GM18517 (cell line): ENCODE measurements around the gene ARHGEF11.

ENCODE experiments used
- ATAC-seq: cut with Tn5 transposase; IDR thresholded peaks from one replicate; pipeline ENCODE4 v1.9.1; 2021; ENCODE audit warnings: mild to moderate bottlenecking, moderate library complexity; ENCODE audit not compliant: unreplicated experiment

The ARHGEF11 gene

GRCh38 chr1:156957634-156958033, 87.9 kb downstream of the ARHGEF11 start:
- no peak for ATAC-seq

GRCh38 chr1:156956333-156956732, 89.2 kb downstream of the ARHGEF11 start:
- ATAC-seq = no peak

GRCh38 chr1:156953571-156953970, 92.0 kb downstream of the ARHGEF11 start:
- no peak for ATAC-seq

- no peak for ATAC-seq
Observed at GRCh38 chr1:156951371-156951770, 94.2 kb downstream of the ARHGEF11 start.

DNA sequence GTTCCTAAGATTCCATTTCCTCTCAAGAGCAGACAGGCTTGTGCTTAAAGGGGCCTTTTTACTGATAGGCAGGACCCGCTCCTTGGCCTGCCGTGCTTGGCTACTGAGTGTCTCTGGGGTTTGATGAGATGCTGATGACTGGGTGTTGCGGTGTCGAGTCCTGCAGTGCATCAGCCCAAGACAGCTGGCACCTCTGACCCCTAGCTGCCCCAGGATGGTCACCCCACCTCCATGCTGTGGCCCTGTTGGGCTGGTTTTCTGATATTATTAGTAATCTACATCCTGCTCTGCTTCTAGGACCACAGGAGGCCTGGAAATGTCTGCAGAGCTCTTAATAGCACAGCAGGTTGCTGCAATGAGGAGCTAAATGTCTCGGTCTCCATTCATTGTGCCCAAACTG, 96.4 kb downstream of the ARHGEF11 start:
- ATAC-seq = no peak

DNA sequence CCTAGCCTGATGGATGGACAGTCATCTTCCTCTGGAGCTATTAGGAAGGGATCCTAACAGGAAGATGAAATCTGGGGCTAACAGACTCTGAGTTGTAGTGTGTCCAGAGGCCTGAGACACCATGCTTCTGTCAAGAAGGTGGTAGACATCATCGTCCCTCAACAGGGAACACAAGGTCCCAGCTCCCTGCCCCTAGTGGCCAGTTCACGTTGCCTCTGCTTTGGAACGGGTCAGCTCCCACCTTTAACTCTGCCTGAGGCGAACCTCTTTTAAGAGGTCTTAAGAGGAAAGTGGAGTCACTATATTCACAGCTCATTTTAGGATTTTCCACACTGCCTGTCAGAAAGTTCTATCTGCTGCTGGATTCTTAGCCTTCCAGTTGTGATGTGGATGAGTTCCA, 96.8 kb downstream of the ARHGEF11 start:
- ATAC-seq = no peak

DNA sequence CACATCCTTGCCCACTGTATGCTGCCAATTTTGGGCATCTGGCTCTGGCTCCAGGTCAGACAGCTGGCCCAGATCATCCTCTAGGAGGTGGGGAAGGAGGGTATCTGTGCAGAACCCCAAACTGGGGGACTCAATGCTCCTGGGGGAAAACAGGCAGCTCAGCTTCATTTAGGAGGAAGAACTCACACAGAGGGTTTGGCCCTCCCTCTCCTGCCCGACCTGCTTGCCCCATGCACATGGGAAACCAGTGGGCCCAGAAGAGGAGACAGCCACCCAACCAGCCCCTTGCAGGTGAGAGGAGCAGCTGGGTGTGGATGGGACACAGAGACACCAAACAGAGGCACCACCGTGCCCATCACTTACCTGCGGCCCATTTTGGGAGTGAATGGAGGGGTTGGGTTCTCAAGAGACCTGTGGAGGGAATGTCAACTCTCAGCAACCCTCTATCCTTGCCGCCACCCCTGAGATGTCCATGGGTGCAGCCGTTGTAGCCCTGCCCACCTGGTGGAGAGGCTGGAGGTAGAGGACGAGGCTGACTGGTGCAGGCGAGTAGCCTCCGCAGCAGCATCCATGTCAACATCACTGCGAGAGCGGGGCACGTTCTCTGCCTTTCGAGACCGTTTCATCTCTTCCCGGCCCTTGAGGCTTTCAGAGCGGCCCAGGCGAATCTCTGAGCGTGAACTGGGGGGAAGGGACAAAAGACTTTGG, 97.6 kb downstream of the ARHGEF11 start:
- ATAC-seq = no peak

- ATAC-seq = no peak
Observed at GRCh38 chr1:156947127-156947526, 98.4 kb downstream of the ARHGEF11 start.

DNA sequence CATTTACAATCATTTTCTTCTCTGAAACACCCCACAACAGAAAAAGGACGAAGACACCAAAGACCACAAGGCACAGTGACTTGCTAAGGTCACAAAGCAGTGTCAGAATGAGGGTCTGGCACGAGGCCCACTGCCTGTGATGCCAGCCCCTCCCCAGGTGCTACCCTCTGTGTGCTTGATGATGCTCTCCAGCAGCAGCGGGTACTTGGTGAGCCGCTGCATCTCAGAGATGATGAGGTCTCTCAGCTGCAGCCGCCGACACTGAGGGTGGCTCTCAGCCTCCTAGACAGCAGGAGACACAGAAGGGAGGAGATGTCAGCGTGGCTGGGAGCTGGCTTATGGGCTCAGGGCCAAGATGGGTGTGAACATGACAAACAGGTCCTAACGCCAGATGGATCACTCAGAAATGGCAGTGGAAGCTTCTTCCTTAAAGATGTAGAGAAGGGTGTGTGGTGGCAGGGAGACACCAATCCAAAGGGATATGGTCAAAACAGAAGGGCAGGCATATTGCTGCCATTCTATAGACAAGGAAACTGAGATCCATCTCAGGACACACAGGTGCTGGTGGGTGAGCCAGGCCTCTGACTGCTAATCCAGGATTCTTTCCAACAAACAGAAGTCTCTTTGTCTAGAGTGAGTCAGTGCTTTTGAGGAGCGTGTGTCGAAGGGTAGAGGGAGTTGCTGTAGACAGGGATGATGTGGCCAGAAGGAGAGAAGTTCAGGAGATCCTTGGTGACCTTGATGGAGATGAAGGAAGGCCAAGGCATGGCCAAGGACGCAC, 99.5 kb downstream of the ARHGEF11 start:
- no peak for ATAC-seq

DNA sequence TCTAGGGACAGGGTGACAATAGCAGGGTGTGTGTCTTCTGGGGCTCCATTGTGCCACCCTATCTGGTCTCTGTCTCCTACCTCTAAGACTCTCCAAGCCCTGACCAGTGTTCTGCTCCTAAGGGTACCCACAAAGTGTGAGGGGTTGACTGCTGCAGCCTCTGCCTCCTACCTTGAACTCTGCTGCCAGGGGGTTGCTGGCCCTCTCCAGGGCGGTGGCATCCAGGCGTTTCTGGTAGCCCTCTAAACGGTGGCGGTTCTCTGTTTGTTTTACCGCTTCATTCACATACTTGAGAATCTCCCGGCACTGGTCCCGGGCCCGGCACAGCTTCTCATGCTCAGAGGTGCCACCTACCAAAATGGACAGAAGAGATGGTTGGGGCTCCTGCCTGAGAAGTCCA, 100.7 kb downstream of the ARHGEF11 start:
- ATAC-seq = no peak

DNA sequence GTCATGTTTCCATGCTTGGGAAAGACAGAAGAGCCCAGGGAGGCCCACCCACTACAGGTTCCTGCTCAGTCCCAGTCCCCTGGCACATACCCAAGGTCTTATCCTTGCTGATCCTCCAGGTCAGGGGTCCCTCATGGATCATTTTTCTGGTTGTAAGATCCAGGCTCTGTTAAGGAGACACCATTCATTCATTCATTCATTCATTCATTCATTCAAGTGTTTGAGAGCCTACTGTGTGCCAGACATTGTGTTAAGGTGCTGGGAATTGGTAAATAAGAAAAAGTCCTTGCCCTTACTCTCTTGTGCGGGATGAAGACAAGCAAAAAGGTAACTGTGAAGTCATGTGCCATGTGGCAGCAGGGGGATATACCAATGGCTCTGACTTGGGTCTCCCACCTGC, 101.3 kb downstream of the ARHGEF11 start:
- no peak for ATAC-seq

DNA sequence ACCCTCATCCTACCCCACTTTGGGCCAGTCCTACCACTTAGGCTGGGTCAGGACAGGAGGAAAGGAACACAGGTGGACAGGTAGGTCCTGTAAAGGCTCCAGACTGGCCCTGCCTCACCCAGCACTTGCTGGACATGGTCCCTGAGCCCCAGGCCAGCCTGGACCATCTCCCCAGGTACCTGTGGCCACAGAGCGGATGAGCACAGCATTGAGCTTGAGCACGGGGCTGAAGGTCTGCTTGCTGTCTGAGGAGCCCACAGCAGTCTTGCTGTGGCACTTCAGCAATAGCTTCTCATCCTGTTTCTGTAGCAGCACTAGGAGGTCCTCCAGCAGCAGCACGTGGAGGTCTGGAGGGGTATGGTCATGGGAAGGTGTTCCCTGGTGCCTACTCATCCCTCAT, 101.8 kb downstream of the ARHGEF11 start:
- no peak for ATAC-seq

DNA sequence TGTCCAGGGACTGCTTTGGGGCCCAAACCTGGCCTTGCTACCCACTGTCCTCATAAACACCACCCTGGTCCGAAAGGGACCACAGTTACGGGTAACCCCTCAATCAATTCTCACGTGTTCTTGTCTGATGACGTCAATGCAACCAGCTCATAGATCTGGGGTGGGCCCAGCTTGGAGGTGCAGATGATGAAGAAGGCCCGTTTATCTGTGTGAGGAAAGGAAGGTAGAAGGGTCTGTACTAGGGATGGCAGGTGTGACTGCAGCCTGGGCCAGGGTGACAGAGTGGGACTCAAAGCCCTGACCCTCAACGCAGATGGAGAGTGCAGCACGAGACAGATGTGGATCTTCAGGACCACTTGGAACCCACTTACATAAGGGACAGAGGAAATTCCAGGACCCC, 103.0 kb downstream of the ARHGEF11 start:
- no peak for ATAC-seq

DNA sequence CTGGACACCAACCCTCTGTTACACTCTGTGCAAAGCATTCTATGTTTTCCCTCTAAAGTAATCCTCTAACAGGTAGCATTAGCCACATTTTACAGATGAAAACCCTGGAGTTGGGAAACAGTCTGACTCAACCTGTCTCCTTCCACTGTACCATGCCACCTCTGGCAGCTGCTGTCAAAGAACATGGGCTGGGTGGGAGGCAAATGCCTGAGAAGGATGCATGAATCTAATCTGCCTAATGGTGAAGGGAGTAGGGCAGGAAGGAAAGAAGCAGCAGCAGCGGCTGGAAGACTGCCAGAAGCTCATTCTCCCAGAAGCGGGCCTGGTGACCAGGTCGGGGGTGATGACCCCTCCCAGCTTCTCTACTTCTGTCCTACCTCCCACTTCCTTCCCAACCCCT, 103.4 kb downstream of the ARHGEF11 start:
- no peak for ATAC-seq

DNA sequence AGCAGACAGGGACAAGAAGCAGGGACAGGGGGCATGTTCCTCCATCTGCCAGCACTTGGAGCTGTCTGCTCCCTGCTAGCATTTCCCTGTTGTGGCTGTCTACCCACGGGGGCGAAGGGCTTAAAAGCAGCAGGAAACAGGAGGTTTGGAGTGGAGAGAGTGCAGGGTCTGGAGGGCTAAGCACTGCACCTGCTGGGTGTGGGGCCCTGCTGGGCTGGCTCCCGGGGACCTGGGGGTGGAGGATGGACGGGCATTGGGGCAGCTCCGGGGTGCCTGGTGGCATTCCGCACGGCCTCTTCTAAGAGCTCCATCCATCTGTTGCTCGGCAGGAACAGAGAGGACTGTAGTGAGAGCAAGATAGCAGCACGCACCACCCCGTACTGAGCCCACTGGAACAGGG, 103.9 kb downstream of the ARHGEF11 start:
- no peak for ATAC-seq

GRCh38 chr1:156939786-156940334, 105.7 kb downstream of the ARHGEF11 start:
- ATAC-seq = no peak

DNA sequence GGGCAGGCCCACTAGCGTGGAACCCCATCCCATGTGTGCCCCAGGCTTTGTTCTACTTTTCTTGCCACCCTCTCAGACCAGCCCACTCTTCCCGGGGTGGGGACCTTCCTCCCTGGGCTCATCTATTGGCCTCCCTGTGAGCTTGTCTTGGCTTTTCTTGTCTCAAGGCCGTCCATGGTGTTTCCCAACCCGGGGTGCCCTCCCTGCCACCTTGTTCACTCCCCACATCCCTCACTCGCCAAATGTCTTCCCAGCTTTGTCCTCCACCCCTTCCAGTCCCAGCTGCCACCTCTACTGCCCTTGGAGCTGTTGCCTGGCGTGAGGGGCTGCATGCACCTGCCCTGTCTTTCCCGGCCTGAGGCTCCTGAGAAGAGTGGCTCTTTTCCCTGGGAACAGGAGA, 106.7 kb downstream of the ARHGEF11 start:
- ATAC-seq = no peak

GRCh38 chr1:156937883-156938282, 107.7 kb downstream of the ARHGEF11 start:
- no peak for ATAC-seq

DNA sequence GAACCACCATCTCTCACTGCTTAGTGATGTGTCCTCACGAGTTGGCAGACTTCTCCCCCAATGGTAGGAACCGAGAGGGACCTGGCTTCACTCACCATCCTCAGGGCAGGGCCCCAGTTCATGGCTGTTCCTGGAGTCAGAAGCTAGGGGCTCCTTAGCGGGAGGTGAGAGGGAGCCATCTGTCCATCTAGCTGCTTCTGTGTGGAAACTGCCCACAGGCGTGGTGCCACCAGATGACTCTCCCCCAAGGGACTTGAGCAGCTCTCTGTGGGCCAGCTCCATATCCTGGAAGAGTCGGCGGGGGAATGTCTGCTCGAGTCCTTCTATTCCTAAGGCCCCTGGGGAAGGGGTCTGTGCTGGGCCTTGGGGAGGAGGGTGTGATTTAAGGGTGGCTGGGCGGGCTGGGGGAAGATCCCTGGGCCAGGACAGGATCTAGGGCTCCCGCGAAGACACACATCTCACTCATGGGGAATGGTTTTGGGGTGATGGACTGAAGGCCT, 108.8 kb downstream of the ARHGEF11 start:
- ATAC-seq = no peak

- ATAC-seq = no peak
Observed at GRCh38 chr1:156936191-156936590, 109.4 kb downstream of the ARHGEF11 start.

- ATAC-seq = no peak
Observed at GRCh38 chr1:156935505-156936128, 109.9 kb downstream of the ARHGEF11 start.

- ATAC-seq = no peak
Observed at GRCh38 chr1:156933136-156933535, 112.4 kb downstream of the ARHGEF11 start.
